ENCODE measurements around the gene HNRNPU. TPM values are rescaled to one million over a fixed set of nuclear protein-coding genes. Genes with fewer than 3 reads are reported as not detected.

HNRNPU gene
- polyA plus RNA-seq, 1 experiment, result 262 TPM

GRCh38 chr1:244822878-244823277 lies 41.5 kb downstream of the HNRNPU start:
- TF ChIP-seq CTCF (IDR thresholded peaks at IDR 0.05; ENCODE audit: low read depth, low read length), result no peak
- H3K27ac ChIP-seq (ENCODE audit: low read depth, low read length), result no peak overlapping the region
- no peaks in the 10 kb centered on the region for H3K27me3 ChIP-seq (ENCODE audit: control insufficient read depth, insufficient read depth, low read length)
- no peaks in the 10 kb centered on the region for H3K9me3 ChIP-seq (ENCODE audit: control insufficient read depth, insufficient read depth, low read length)
- DNase-seq (ENCODE audit: low read depth, low spot score), result no peak
- ChIA-PET CTCF (no interaction called here), POLR2A (no interaction called here)
- no peak overlapping the region for H3K4me3 ChIP-seq (ENCODE audit: low read depth, low read length)

GRCh38 chr1:244821134-244821533 lies 43.2 kb downstream of the HNRNPU start:
- ChIA-PET POLR2A (no interaction called here), CTCF (no interaction called here)
- DNase-seq (ENCODE audit: low read depth, low spot score), result no peak
- no peak overlapping the region for H3K27ac ChIP-seq (ENCODE audit: low read depth, low read length)
- TF ChIP-seq CTCF (IDR thresholded peaks at IDR 0.05; ENCODE audit: low read depth, low read length), result no peak
- H3K4me3 ChIP-seq (ENCODE audit: low read depth, low read length), result no peak overlapping the region
- no peaks in the 10 kb centered on the region for H3K9me3 ChIP-seq (ENCODE audit: control insufficient read depth, insufficient read depth, low read length)
- H3K27me3 ChIP-seq (ENCODE audit: control insufficient read depth, insufficient read depth, low read length), result no peaks in the 10 kb centered on the region

GRCh38 chr1:244820131-244820530 lies 44.2 kb downstream of the HNRNPU start:
- Histone ChIP-seq H3K27me3 (ENCODE audit: control insufficient read depth, insufficient read depth, low read length) (no peaks in the 10 kb centered on the region), H3K9me3 (ENCODE audit: control insufficient read depth, insufficient read depth, low read length) (no peaks in the 10 kb centered on the region), H3K27ac (ENCODE audit: low read depth, low read length) (no peak overlapping the region), H3K4me3 (ENCODE audit: low read depth, low read length) (no peak overlapping the region)
- ChIA-PET POLR2A (no interaction called here), CTCF (interaction anchor here (0.6 kb wide), 1 partner anchor 10 kb away, joined by 3 read pairs; no protein-coding TSS in a partner anchor)
- DNase-seq (ENCODE audit: low read depth, low spot score), result no peak
- TF ChIP-seq CTCF (IDR thresholded peaks at IDR 0.05; ENCODE audit: low read depth, low read length), result no peak

- no peak for TF ChIP-seq CTCF (IDR thresholded peaks at IDR 0.05; ENCODE audit: low read depth, low read length)
- Histone ChIP-seq H3K27ac (ENCODE audit: low read depth, low read length) (no peak overlapping the region), H3K4me3 (ENCODE audit: low read depth, low read length) (no peak overlapping the region), H3K27me3 (ENCODE audit: control insufficient read depth, insufficient read depth, low read length) (peaks cover 2% of the 10 kb centered on the region), H3K9me3 (ENCODE audit: control insufficient read depth, insufficient read depth, low read length) (no peaks in the 10 kb centered on the region)
- no peak for DNase-seq (ENCODE audit: low read depth, low spot score)
- CTCF ChIA-PET, result no interaction called here
- POLR2A ChIA-PET, result no interaction called here
These were observed 46.9 kb downstream of the HNRNPU start for GRCh38 chr1:244817415-244817894.

- no peak for DNase-seq (ENCODE audit: low read depth, low spot score)
- no peak overlapping the region for H3K4me3 ChIP-seq (ENCODE audit: low read depth, low read length)
- CTCF ChIA-PET, result no interaction called here
- H3K27me3 ChIP-seq (ENCODE audit: control insufficient read depth, insufficient read depth, low read length), result peaks cover 2% of the 10 kb centered on the region
- no peak overlapping the region for H3K27ac ChIP-seq (ENCODE audit: low read depth, low read length)
- no peaks in the 10 kb centered on the region for H3K9me3 ChIP-seq (ENCODE audit: control insufficient read depth, insufficient read depth, low read length)
- POLR2A ChIA-PET, result no interaction called here
- TF ChIP-seq CTCF (IDR thresholded peaks at IDR 0.05; ENCODE audit: low read depth, low read length), result no peak
These were observed 48.7 kb downstream of the HNRNPU start for GRCh38 chr1:244815600-244816099.
